K562 (cell line): ENCODE results near the gene COMMD1. TPM values are rescaled to one million over a fixed set of nuclear protein-coding genes. Genes with fewer than 3 reads are reported as not detected.

ENCODE experiments used
- ATAC-seq: fragments of 200-7000 bp; cut with Tn5 transposase; 3 replicates; pipeline ENCODE4 v1.9.1; 2020; ENCODE audit warnings: moderate library complexity
- BruUV-seq: library from RNA; stranded (reverse); fragments of 400-500 nt; replicated peaks from 2 replicates; lab custom pipeline; 2021; lab: Mats Ljungman, UMichigan
- CTCF ChIA-PET: fragments of 300-600 bp; formaldehyde crosslinking; extraction: SDS; loops from one replicate; lab custom pipeline; 2021; ENCODE audit warnings: low intra/inter-chr PET ratio; lab: Yijun Ruan, JAX
- POLR2A ChIA-PET: fragments of 300-600, 350-650 bp; sonication (Branson Sonifier 250); formaldehyde crosslinking; extraction: SDS; loops from one replicate; lab custom pipeline; 2021; ENCODE audit warnings: antibody characterized with exemption, inconsistent platforms; lab: Yijun Ruan, JAX
- DNase-seq, 4 experiments: peaks; one replicate each; pipeline versions ENCODE4 v3.0.0 to v3.0.0-alpha.2; 2011 to 2018; ENCODE audit warnings: low spot score in 3 of 4, mixed read lengths in 3 of 4; ENCODE audit errors: extremely low read depth in 1 of 4
- FAIRE-seq: peaks from 2 replicates; lab custom pipeline; 2011; peaks lifted over from hg19 to GRCh38; lab: Jason Lieb, UNC
- H2AFZ ChIP-seq: 2 replicates; pipeline ENCODE4 v1.6.0; 2011; ENCODE audit warnings: low read depth, low read length, control low read depth, inconsistent platforms
- H3K27ac ChIP-seq: fragments of 200-600 bp; 3 replicates; pipeline ENCODE4 v1.8.0; 2011; ENCODE audit warnings: low read depth, mild to moderate bottlenecking, control low read depth, inconsistent platforms, low read length, moderate library complexity, mixed read lengths; ENCODE audit errors: extremely low read depth
- H3K27me3 ChIP-seq, 2 experiments: fragments of 300-600 bp in 1 of 2; 2 replicates in 1 of 2; 3 replicates in 1 of 2; pipeline versions ENCODE4 v1.6.0 to v1.8.0; 2011; ENCODE audit warnings: inconsistent platforms in 2 of 2, low read length in 2 of 2, mild to moderate bottlenecking in 1 of 2, mixed read lengths in 1 of 2, moderate library complexity in 1 of 2; ENCODE audit not compliant: control insufficient read depth in 2 of 2, insufficient read depth in 2 of 2
- H3K36me3 ChIP-seq: fragments of 300-600 bp; 3 replicates; pipeline ENCODE4 v1.8.0; 2011; ENCODE audit warnings: mild to moderate bottlenecking, low read length, inconsistent platforms; ENCODE audit not compliant: control insufficient read depth, insufficient read depth
- H3K4me1 ChIP-seq, 2 experiments: fragments of 200-600 bp in 1 of 2; replicated peaks in 1 of 2; 2 replicates in 1 of 2; 3 replicates in 1 of 2; pipeline versions ENCODE4 v1.5.1 to v1.8.0; 2011; ENCODE audit warnings: inconsistent platforms in 2 of 2, low read length in 2 of 2, mild to moderate bottlenecking in 1 of 2, mixed read lengths in 1 of 2, moderate library complexity in 1 of 2; ENCODE audit not compliant: control insufficient read depth in 2 of 2, insufficient read depth in 2 of 2
- H3K4me2 ChIP-seq: 2 replicates; pipeline ENCODE4 v1.6.1; 2011; ENCODE audit warnings: low read length, control low read depth, inconsistent platforms, mixed read lengths; ENCODE audit not compliant: insufficient read depth
- H3K4me3 ChIP-seq: fragments of 200-600 bp; sonication (generic), shearing (Covaris generic); 2 replicates; pipeline ENCODE4 v1.5.1; 2016; ENCODE audit warnings: control low read depth, inconsistent platforms
- H3K79me2 ChIP-seq: fragments of 200-600 bp; 3 replicates; pipeline ENCODE4 v1.8.0; 2011; ENCODE audit warnings: low read length, inconsistent platforms; ENCODE audit not compliant: control insufficient read depth, insufficient read depth
- H3K9ac ChIP-seq, 2 experiments: 2 replicates each; pipeline versions ENCODE4 v1.6.0 to v1.6.1; 2011; ENCODE audit warnings: low read depth in 2 of 2, low read length in 2 of 2, control low read depth in 1 of 2, inconsistent platforms in 1 of 2, mild to moderate bottlenecking in 1 of 2, mixed read lengths in 1 of 2; ENCODE audit not compliant: insufficient read depth in 1 of 2
- H3K9me1 ChIP-seq: one replicate; pipeline ENCODE4 v1.6.0; 2011; ENCODE audit warnings: inconsistent platforms, mild to moderate bottlenecking, low read length, moderate library complexity; ENCODE audit not compliant: control insufficient read depth, insufficient read depth
- H3K9me3 ChIP-seq: replicated peaks from 2 replicates; pipeline ENCODE4 v1.5.1; 2011; ENCODE audit warnings: low read depth, low read length, inconsistent platforms; ENCODE audit not compliant: control insufficient read depth, insufficient read depth
- H4K20me1 ChIP-seq: replicated peaks from 2 replicates; pipeline ENCODE4 v1.6.1; 2011; ENCODE audit warnings: low read length, inconsistent platforms, mixed read lengths; ENCODE audit not compliant: control insufficient read depth, insufficient read depth
- ATF3 ChIP-seq, 2 experiments: fragments of 450-650 bp in 1 of 2; sonication (generic) in 1 of 2; formaldehyde crosslinking in 1 of 2; IDR thresholded peaks in 1 of 2; conservative IDR thresholded peaks in 1 of 2; 2 replicates each; pipeline versions ENCODE4 v1.6.1 to v1.8.1; 2016 to 2023; ENCODE audit warnings: mild to moderate bottlenecking in 2 of 2, moderate library complexity in 2 of 2, inconsistent platforms in 1 of 2, missing genetic modification reagents in 1 of 2
- CLOCK ChIP-seq: fragments of 250-450 bp; sonication (Bioruptor Pico); IDR thresholded peaks from 2 replicates; pipeline ENCODE4 v1.4.0; 2020; ENCODE audit warnings: mild to moderate bottlenecking, moderate library complexity, borderline replicate concordance
- ELF2 ChIP-seq: fragments of 250-450 bp; sonication (Bioruptor Pico); IDR thresholded peaks from 2 replicates; pipeline ENCODE4 v1.5.0; 2021; ENCODE audit warnings: mild to moderate bottlenecking
- FOS ChIP-seq: IDR thresholded peaks from 3 replicates; pipeline ENCODE4 v1.6.1; 2011; ENCODE audit not compliant: insufficient read length; ENCODE audit errors: extremely low read depth
- KDM2B ChIP-seq: fragments of 250-450 bp; sonication (Bioruptor Pico); IDR thresholded peaks from 2 replicates; pipeline ENCODE4 v1.8.0; 2021; ENCODE audit warnings: mild to moderate bottlenecking, moderate library complexity
- MAFF ChIP-seq: IDR thresholded peaks from 2 replicates; pipeline ENCODE4 v1.6.1; 2012; ENCODE audit warnings: low read length, improper control_type of control experiment
- MAX ChIP-seq: sonication (generic); formaldehyde crosslinking; IDR thresholded peaks from 2 replicates; pipeline ENCODE4 v1.9.0; 2022; ENCODE audit warnings: mild to moderate bottlenecking, missing genetic modification reagents
- MEF2D ChIP-seq: conservative IDR thresholded peaks from 2 replicates; pipeline ENCODE4 v1.6.1; 2016; ENCODE audit warnings: low read depth, missing genetic modification characterization, missing compliant biosample characterization
- PHB2 ChIP-seq: fragments of 450-650 bp; IDR thresholded peaks from 2 replicates; pipeline ENCODE4 v1.6.1; 2017; ENCODE audit warnings: low read depth
- PHTF2 ChIP-seq: fragments of 250-450 bp; sonication (Bioruptor Pico); IDR thresholded peaks from 2 replicates; pipeline ENCODE4 v1.5.0; 2021; ENCODE audit warnings: mild to moderate bottlenecking
- POLR2A ChIP-seq: fragments of 450-650 bp; conservative IDR thresholded peaks from 2 replicates; pipeline ENCODE4 v1.6.1; 2016
- STAG1 ChIP-seq: sonication (generic); formaldehyde crosslinking; IDR thresholded peaks from 2 replicates; pipeline ENCODE4 v1.5.0; 2020; ENCODE audit warnings: missing genetic modification reagents, borderline replicate concordance
- TBP ChIP-seq: optimal IDR thresholded peaks from 2 replicates; pipeline ENCODE3; 2011; ENCODE audit warnings: low read depth, low read length, improper control_type of control experiment
- ZNF175 ChIP-seq: fragments of 200-800 bp; sonication (Bioruptor generic); IDR thresholded peaks from 2 replicates; pipeline ENCODE4 v1.6.1; 2016; ENCODE audit warnings: low read depth, mild to moderate bottlenecking, missing genetic modification characterization, missing compliant biosample characterization
- WGBS: fragments of 100-300 bp; shearing (Covaris generic); methylation state at CpG from one replicate; pipeline ENCODE4 v1.1.6; 2016; ENCODE audit warnings: low coverage, mixed read lengths; ENCODE audit not compliant: insufficient coverage; ENCODE audit errors: missing lambda C conversion rate; 5-methylcytosine and 5-hydroxymethylcytosine counted together
- in situ Hi-C: fragments of 300-500 bp; cut with MboI; formaldehyde crosslinking; loops from 4 replicates; pipeline ENCODE4 v1.15.0; 2018; ENCODE audit warnings: inconsistent platforms, mixed read lengths
- intact Hi-C: fragments of 100-400 bp; cut with micrococcal nuclease; formaldehyde crosslinking; loops from 2 replicates; pipeline ENCODE4 v1.14.2; 2022
- polyA plus RNA-seq, 8 experiments: library from polyadenylated mRNA; depleted of rRNA in 4 of 8; stranded (reverse) in 5 of 8; unstranded in 3 of 8; fragments of >200 nt; fragmentation: Nextera tagmentation in 2 of 8; fragmentation: Illumina TruSeq in 1 of 8; extraction: Ambion mirVana in 2 of 8; extraction: Trizol in 1 of 8; gene quantifications; 2 replicates each; pipeline versions ENCODE4 v1.2.1 to v1.2.3, GENCODE V29; 2011 to 2014; ENCODE audit warnings: inconsistent platforms in 1 of 8, missing spikeins in 1 of 8
- total RNA-seq, 7 experiments: library from RNA; depleted of rRNA in 6 of 7; stranded (reverse); fragments of >200 nt in 6 of 7; fragmentation: Illumina TruSeq in 2 of 7; extraction: Trizol in 2 of 7; gene quantifications; 2 replicates each; pipeline versions ENCODE4 v1.2.1 to v1.2.3, GENCODE V29; 2011 to 2021; ENCODE audit warnings: low replicate concordance in 1 of 7

The COMMD1 gene
- total and polyA plus RNA-seq, 9 of the 15 experiments (the other 6 are each of a cell fraction or from before 2014, with no cell fraction given), result 14.4 to 77.0 (median 21.4) TPM

- no peak for TF ChIP-seq FOS
- TF ChIP-seq PHB2, result no peak
- TF ChIP-seq KDM2B (CRISPR knock-in tag), result no peak
- TF ChIP-seq ELF2, result no peak
- TF ChIP-seq TBP, result no peak
- TF ChIP-seq MAX, result no peak
- no peak for TF ChIP-seq STAG1 (CRISPR knock-in tag)
- TF ChIP-seq ZNF175 (CRISPR knock-in tag), result no peak
- no peak for TF ChIP-seq PHTF2 (CRISPR knock-in tag)
- no peak for TF ChIP-seq MEF2D (tag)
- no peak for TF ChIP-seq POLR2A
- TF ChIP-seq MAFF, result no peak
- TF ChIP-seq CLOCK (CRISPR knock-in tag), result no peak
- TF ChIP-seq ATF3 (IDR thresholded peaks at IDR 0.05), result no peak
- no peak for TF ChIP-seq ATF3 (CRISPR knock-in tag; conservative IDR thresholded peaks at IDR 0.05)
- ChIA-PET CTCF (no interaction called here), POLR2A (interaction anchor here (0.7 kb wide), 2 partner anchors 20 to 453 kb away, joined by 3 read pairs; no protein-coding TSS in a partner anchor)
- no peaks in the 10 kb centered on the region for H4K20me1 ChIP-seq
- intact Hi-C loops, result no loop called here
- no TSS peak for BruUV-seq
- no peak overlapping the region for H3K4me2 ChIP-seq
- no peaks in the 10 kb centered on the region for H3K4me1 ChIP-seq
- no peaks in the 10 kb centered on the region for H3K36me3 ChIP-seq
- no peaks in the 10 kb centered on the region for H3K9me1 ChIP-seq
- no peaks in the 10 kb centered on the region for H3K27me3 ChIP-seq
- H3K27ac ChIP-seq, result no peak overlapping the region
- no peak overlapping the region for H3K4me3 ChIP-seq
- no peak overlapping the region for H2AFZ ChIP-seq
- WGBS, result 21% methylated on average over 5 of the region's 5 CpGs
- no peaks in the 10 kb centered on the region for H3K9me3 ChIP-seq
- ATAC-seq, result no peak
- no peaks in the 10 kb centered on the region for H3K79me2 ChIP-seq
- no peak overlapping the region for H3K9ac ChIP-seq
- no peak for DNase-seq
- in situ Hi-C loops, result no loop called here
- FAIRE-seq, result peak; percentile 6
Measured at GRCh38 chr2:61948661-61949457, 43.4 kb downstream of the COMMD1 start.
